H1 (cell line): ENCODE measurements around the gene KRT8. TPM values are rescaled to one million over a fixed set of nuclear protein-coding genes. Genes with fewer than 3 reads are reported as not detected.

Experiments used
- CTCF ChIA-PET: fragments of 300-600 bp; sonication (Branson Sonifier 250); formaldehyde crosslinking; loops from one replicate; lab custom pipeline; 2021; ENCODE audit not compliant: partially characterized antibody; lab: Charles Lee
- POLR2A ChIA-PET: fragments of 300-600 bp; sonication (Branson Sonifier 250); formaldehyde crosslinking; loops from one replicate; lab custom pipeline; 2021; ENCODE audit warnings: inconsistent platforms; ENCODE audit not compliant: partially characterized antibody; lab: Charles Lee
- DNase-seq, 2 experiments: peaks; one replicate each; pipeline versions ENCODE4 v3.0.0 to v3.0.0-alpha.2; 2010 to 2022; ENCODE audit warnings: low spot score in 2 of 2, low read depth in 1 of 2, mixed read lengths in 1 of 2
- FAIRE-seq: peaks from 2 replicates; lab custom pipeline; 2011; peaks lifted over from hg19 to GRCh38; lab: Jason Lieb, UNC
- H2AFZ ChIP-seq: 2 replicates; pipeline ENCODE4 v1.8.1; 2012; ENCODE audit warnings: low read length, inconsistent platforms
- H2AK5ac ChIP-seq: 2 replicates; pipeline ENCODE4 v1.6.1; 2013; ENCODE audit warnings: low read depth, low read length
- H2BK120ac ChIP-seq: replicated peaks from 2 replicates; pipeline ENCODE3; 2013; ENCODE audit warnings: low read depth, low read length, inconsistent platforms
- H2BK12ac ChIP-seq: 2 replicates; pipeline ENCODE4 v1.6.1; 2013; ENCODE audit warnings: low read depth, low read length
- H2BK15ac ChIP-seq: 2 replicates; pipeline ENCODE4 v1.6.1; 2013; ENCODE audit warnings: low read length
- H2BK20ac ChIP-seq: 2 replicates; pipeline ENCODE4 v1.6.1; 2013; ENCODE audit warnings: low read length
- H2BK5ac ChIP-seq: 2 replicates; pipeline ENCODE4 v1.6.1; 2013; ENCODE audit warnings: low read depth, low read length
- H3K14ac ChIP-seq: 2 replicates; pipeline ENCODE4 v1.6.1; 2013; ENCODE audit warnings: inconsistent platforms; ENCODE audit not compliant: insufficient read length
- H3K18ac ChIP-seq: 2 replicates; pipeline ENCODE4 v1.6.1; 2013; ENCODE audit warnings: low read length; ENCODE audit errors: extremely low read depth
- H3K23ac ChIP-seq: 2 replicates; pipeline ENCODE4 v1.6.1; 2013; ENCODE audit warnings: inconsistent platforms; ENCODE audit not compliant: insufficient read length
- H3K23me2 ChIP-seq: 2 replicates; pipeline ENCODE4 v1.6.1; 2013; ENCODE audit warnings: low read depth, low read length
- H3K27ac ChIP-seq: 2 replicates; pipeline ENCODE4 v1.6.1; 2011; ENCODE audit warnings: low read depth, low read length, inconsistent platforms
- H3K27me3 ChIP-seq, 4 experiments: replicated peaks in 1 of 4; 1 replicate in 1 of 4; 2 replicates in 3 of 4; pipeline versions ENCODE4 v1.6.1 to v1.8.1; 2011 to 2013; ENCODE audit warnings: low read length in 3 of 4, mild to moderate bottlenecking in 3 of 4, inconsistent platforms in 2 of 4, mixed read lengths in 2 of 4, moderate library complexity in 1 of 4; ENCODE audit not compliant: control insufficient read depth in 3 of 4, insufficient read depth in 3 of 4; ENCODE audit errors: extremely low read depth in 1 of 4
- H3K36me3 ChIP-seq, 4 experiments: 2 replicates each; pipeline versions ENCODE4 v1.6.1 to v1.8.1; 2011 to 2013; ENCODE audit warnings: mild to moderate bottlenecking in 4 of 4, low read length in 3 of 4, moderate library complexity in 2 of 4, control low read depth in 1 of 4, inconsistent platforms in 1 of 4; ENCODE audit not compliant: insufficient read depth in 4 of 4, control insufficient read depth in 2 of 4
- H3K4ac ChIP-seq: replicated peaks from 2 replicates; pipeline ENCODE3; 2013; ENCODE audit warnings: low read length, low read depth, mixed read lengths, inconsistent platforms; ENCODE audit not compliant: insufficient read length
- H3K4me1 ChIP-seq, 4 experiments: replicated peaks in 1 of 4; 1 replicate in 1 of 4; 2 replicates in 3 of 4; pipeline versions ENCODE4 v1.6.1 to v1.8.1; 2011 to 2013; ENCODE audit warnings: low read length in 3 of 4, inconsistent platforms in 2 of 4, mixed read lengths in 1 of 4; ENCODE audit not compliant: insufficient read depth in 4 of 4, control insufficient read depth in 3 of 4
- H3K4me2 ChIP-seq, 2 experiments: 2 replicates each; pipeline versions ENCODE4 v1.6.1 to v1.8.1; 2011 to 2013; ENCODE audit warnings: low read depth in 2 of 2, low read length in 2 of 2, control low read depth in 1 of 2, inconsistent platforms in 1 of 2, mild to moderate bottlenecking in 1 of 2; ENCODE audit not compliant: insufficient read depth in 1 of 2
- H3K4me3 ChIP-seq, 4 experiments: fragments of 200-600, 300-600 bp in 1 of 4; sonication (generic), shearing (Covaris generic), sonication (Bioruptor Twin) in 1 of 4; 2 replicates each; pipeline versions ENCODE4 v1.5.1 to v1.8.1; 2011 to 2016; ENCODE audit warnings: low read length in 4 of 4, low read depth in 3 of 4, control low read depth in 2 of 4, inconsistent platforms in 2 of 4, mild to moderate bottlenecking in 2 of 4, mixed read lengths in 1 of 4, moderate library complexity in 1 of 4; ENCODE audit not compliant: insufficient read depth in 2 of 4; ENCODE audit errors: extremely low read depth in 1 of 4
- H3K56ac ChIP-seq: replicated peaks from 2 replicates; pipeline ENCODE3; 2013; ENCODE audit warnings: low read depth, mild to moderate bottlenecking, mixed read lengths, low read length, inconsistent platforms; ENCODE audit not compliant: insufficient read length
- H3K79me1 ChIP-seq: 2 replicates; pipeline ENCODE4 v1.6.1; 2013; ENCODE audit warnings: low read depth, low read length, control low read depth
- H3K79me2 ChIP-seq, 2 experiments: 2 replicates each; pipeline versions ENCODE4 v1.6.1 to v1.8.1; 2012 to 2013; ENCODE audit warnings: low read length in 2 of 2, mild to moderate bottlenecking in 2 of 2, inconsistent platforms in 1 of 2; ENCODE audit not compliant: insufficient read depth in 2 of 2, control insufficient read depth in 1 of 2
- H3K9ac ChIP-seq, 4 experiments: replicated peaks in 1 of 4; 1 replicate in 1 of 4; 2 replicates in 3 of 4; pipeline versions ENCODE4 v1.6.1 to v1.8.1; 2011 to 2013; ENCODE audit warnings: low read depth in 3 of 4, low read length in 3 of 4, control low read depth in 2 of 4, mild to moderate bottlenecking in 2 of 4, moderate library complexity in 2 of 4, inconsistent platforms in 1 of 4; ENCODE audit errors: extremely low read depth in 1 of 4
- H3K9me3 ChIP-seq, 2 experiments: 2 replicates each; pipeline versions ENCODE4 v1.6.1 to v1.8.1; 2012 to 2013; ENCODE audit warnings: mild to moderate bottlenecking in 2 of 2, moderate library complexity in 2 of 2, control low read depth in 1 of 2, inconsistent platforms in 1 of 2, low read depth in 1 of 2, low read length in 1 of 2, mixed read lengths in 1 of 2; ENCODE audit not compliant: insufficient read depth in 2 of 2
- H4K20me1 ChIP-seq, 2 experiments: replicated peaks in 1 of 2; 2 replicates each; pipeline versions ENCODE3 to v1.8.1; 2011 to 2013; ENCODE audit warnings: inconsistent platforms in 2 of 2, low read length in 2 of 2, mild to moderate bottlenecking in 1 of 2; ENCODE audit not compliant: insufficient read depth in 2 of 2, control insufficient read depth in 1 of 2
- H4K5ac ChIP-seq: 2 replicates; pipeline ENCODE4 v1.6.1; 2013; ENCODE audit warnings: low read length, low read depth, mixed read lengths, inconsistent platforms; ENCODE audit not compliant: insufficient read length
- H4K8ac ChIP-seq: 2 replicates; pipeline ENCODE4 v1.8.0; 2013; ENCODE audit warnings: mild to moderate bottlenecking, moderate library complexity, low read length, inconsistent platforms; ENCODE audit not compliant: insufficient read depth; ENCODE audit errors: extremely low read depth
- H4K91ac ChIP-seq: replicated peaks from 2 replicates; pipeline ENCODE3; 2013; ENCODE audit warnings: low read length, mixed read lengths, inconsistent platforms; ENCODE audit not compliant: insufficient read length
- GABPA ChIP-seq: IDR thresholded peaks from 2 replicates; pipeline ENCODE4 v1.6.1; 2011; ENCODE audit warnings: mild to moderate bottlenecking, low read length, moderate library complexity, borderline replicate concordance; ENCODE audit not compliant: insufficient read depth
- HDAC2 ChIP-seq, 2 experiments: fragments of 300-600 bp in 1 of 2; sonication (generic) in 1 of 2; IDR thresholded peaks; 2 replicates each; pipeline ENCODE4 v1.6.1; 2011 to 2012; ENCODE audit warnings: low read depth in 2 of 2, low read length in 2 of 2, mild to moderate bottlenecking in 2 of 2, moderate library complexity in 2 of 2, borderline replicate concordance in 1 of 2, inconsistent platforms in 1 of 2
- JUND ChIP-seq: IDR thresholded peaks from 2 replicates; pipeline ENCODE4 v1.6.1; 2011; ENCODE audit warnings: mild to moderate bottlenecking, improper control_type of control experiment, low read length
- TEAD4 ChIP-seq: IDR thresholded peaks from 2 replicates; pipeline ENCODE4 v1.6.1; 2012; ENCODE audit warnings: low read depth, low read length, inconsistent platforms, mixed read lengths
- WGBS, 2 experiments: shearing (Covaris generic) in 1 of 2; methylation state at CpG; one replicate each; pipeline versions ENCODE4 v1.1.6 to v1.1.7; 2013 to 2015; ENCODE audit warnings: low lambda C conversion rate in 2 of 2, mixed read lengths in 2 of 2, inconsistent platforms in 1 of 2, low coverage in 1 of 2, missing lambda C conversion rate in 1 of 2; ENCODE audit not compliant: insufficient replicate concordance in 2 of 2, insufficient coverage in 1 of 2, insufficient read length in 1 of 2; ENCODE audit errors: extremely low coverage in 1 of 2, missing lambda C conversion rate in 1 of 2; 5-methylcytosine and 5-hydroxymethylcytosine counted together
- polyA plus RNA-seq, 7 experiments: library from polyadenylated mRNA; depleted of rRNA in 3 of 7; stranded (reverse) in 5 of 7; unstranded in 2 of 7; fragments of >200 nt in 5 of 7; fragments of 200-250 nt in 2 of 7; gene quantifications; 1 replicate in 5 of 7; 2 replicates in 1 of 7; 4 replicates in 1 of 7; pipeline versions ENCODE4 v1.2.1 to v1.2.3, GENCODE V29; 2011 to 2013; ENCODE audit warnings: missing spikeins in 2 of 7, mixed read lengths in 2 of 7
- total RNA-seq: library from RNA; stranded (reverse); fragmentation: NEBNext Ultra II Directional; extraction: Animal tissue kit (Norgen Biotek cat#: 25700); gene quantifications from 2 replicates; pipeline ENCODE4 v1.2.1, GENCODE V29; 2021

KRT8 gene
- total and polyA plus RNA-seq, 2 of the 8 experiments (the other 6 are each of a cell fraction or from before 2014, with no cell fraction given): 280 to 290 TPM

DNA sequence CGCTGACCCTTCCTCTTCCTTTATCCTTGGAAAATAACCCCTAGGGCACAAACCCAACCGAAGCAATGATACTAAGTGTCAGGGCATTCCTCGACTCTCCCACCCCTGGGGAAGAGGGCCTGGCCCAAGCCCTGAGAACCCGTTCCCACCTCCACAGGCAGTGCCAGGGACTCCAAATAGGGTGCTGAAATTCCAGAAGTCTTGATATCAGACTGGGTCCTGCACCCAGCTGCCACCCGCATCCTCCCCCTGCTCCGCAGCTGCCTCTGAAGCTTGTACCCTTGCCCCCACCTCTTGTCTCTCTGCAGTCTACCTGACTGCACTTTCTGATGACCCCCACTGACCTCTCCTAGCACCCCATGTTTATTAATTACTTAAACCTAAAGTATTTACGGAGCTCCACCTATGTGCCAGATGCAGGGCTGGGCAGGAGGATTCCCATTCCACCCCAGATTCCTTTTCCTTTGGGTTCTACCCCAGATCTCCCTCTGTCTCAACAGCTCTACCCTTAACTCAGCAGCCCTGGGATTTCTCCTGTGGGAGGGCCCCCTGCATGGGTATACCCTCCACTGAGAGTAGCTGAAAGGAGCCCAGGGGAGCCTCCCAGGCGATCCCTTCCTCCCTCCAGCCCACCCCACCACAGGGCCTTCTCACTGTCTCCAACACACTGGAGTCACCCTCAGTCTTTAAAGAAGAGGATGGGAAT, 40.0 kb upstream of the KRT8 start:
- H3K14ac ChIP-seq: no peak overlapping the region
- peak overlapping the region; percentile 56 for H3K27ac ChIP-seq
- peak in 1 of 2 experiments; percentile 52 for DNase-seq
- no peaks in the 10 kb centered on the region for H3K36me3 ChIP-seq
- peak overlapping the region; percentile 25 for H4K5ac ChIP-seq
- H3K18ac ChIP-seq: peak overlapping the region; percentile 99
- H3K79me1 ChIP-seq: peaks cover 4% of the 10 kb centered on the region; the same call in 1 of the 2 replicates
- peak overlapping the region; percentile 96 for H2AK5ac ChIP-seq
- WGBS, 2 experiments: 80% methylated on average over 8 of the region's 8 CpGs; no CpG with 5 or more reads in 1 of the 2 experiments
- no peak overlapping the region for H3K9ac ChIP-seq
- H2BK20ac ChIP-seq: peak overlapping the region; percentile 96
- ChIA-PET POLR2A (interaction anchor here (0.6 to 9.8 kb wide), 17 partner anchors 8 to 323 kb away, joined by 3 to 297 read pairs (median 14); partner anchors contain the start of genes EIF4B, ESPL1 and KRT8), CTCF (interaction anchor here (0.6 to 16.1 kb wide), 17 partner anchors 9 to 103 kb away, joined by 3 to 314 read pairs (median 5); partner anchors contain the start of gene KRT8)
- no peak overlapping the region; the same call in 1 of the 2 replicates for H4K8ac ChIP-seq
- no peak overlapping the region for H3K23ac ChIP-seq
- TF ChIP-seq JUND: no peak
- no peak for TF ChIP-seq TEAD4
- TF ChIP-seq HDAC2 (IDR thresholded peaks at IDR 0.05; ENCODE audit: borderline replicate concordance in 1 of 2, low read depth in 2 of 2, low read length in 2 of 2): no peak
- TF ChIP-seq GABPA: no peak
- H3K79me2 ChIP-seq: peaks cover 6 to 9% of the 10 kb centered on the region in 2 experiments
- peaks cover 0 to 3% of the 10 kb centered on the region in 2 experiments for H4K20me1 ChIP-seq
- FAIRE-seq: no peak
- peaks cover 12% of the 10 kb centered on the region for H3K23me2 ChIP-seq
- peak overlapping the region; percentile 44 for H2BK120ac ChIP-seq
- peak overlapping the region; percentile 92 for H2BK15ac ChIP-seq
- peak overlapping the region in 1 of 4 experiments; percentile 21; a peak in 1 of 8 replicates for H3K4me3 ChIP-seq
- peak overlapping the region; percentile 46 for H3K4ac ChIP-seq
- peak overlapping the region; percentile 99 for H2BK5ac ChIP-seq
- H3K27me3 ChIP-seq: no peaks in the 10 kb centered on the region
- H3K4me1 ChIP-seq: peaks cover 18 to 36% (median 30%) of the 10 kb centered on the region in 4 experiments
- H2AFZ ChIP-seq: no peak overlapping the region
- H4K91ac ChIP-seq: peak overlapping the region; percentile 48
- peak overlapping the region; percentile 46 to 90 for H3K4me2 ChIP-seq
- H2BK12ac ChIP-seq: peak overlapping the region; percentile 99
- H3K9me3 ChIP-seq: no peaks in the 10 kb centered on the region
- no peak overlapping the region for H3K56ac ChIP-seq
